SU-DHL-6 (cell line): Measurements from ENCODE around the gene FSIP2.

Experiments used
- H2AFZ ChIP-seq: fragments of 200-600 bp; sonication (generic); 2 replicates; pipeline ENCODE4 v1.6.1; 2014; ENCODE audit warnings: low read depth, mild to moderate bottlenecking, moderate library complexity, mixed read lengths, antibody characterized with exemption, low read length; ENCODE audit not compliant: severe bottlenecking
- H3F3A ChIP-seq: fragments of 200-600 bp; shearing (Covaris generic); 2 replicates; pipeline ENCODE4 v1.6.0; 2016; ENCODE audit warnings: antibody characterized with exemption, mild to moderate bottlenecking; ENCODE audit not compliant: insufficient read depth
- H3K27ac ChIP-seq: fragments of 200-600 bp; sonication (generic); 2 replicates; pipeline ENCODE4 v1.5.1; 2016; ENCODE audit warnings: low read depth, mild to moderate bottlenecking, low read length, moderate library complexity, mixed read lengths
- H3K27me3 ChIP-seq: fragments of 200-600 bp; sonication (generic), shearing (Covaris generic); 2 replicates; pipeline ENCODE4 v1.6.0; 2014; ENCODE audit warnings: mild to moderate bottlenecking, low read length
- H3K36me3 ChIP-seq: fragments of 200-600 bp; sonication (generic); 2 replicates; pipeline ENCODE4 v1.6.1; 2014; ENCODE audit warnings: mild to moderate bottlenecking, low read length, mixed read lengths
- H3K4me2 ChIP-seq: fragments of 300-600, 200-600 bp; shearing (Covaris generic), sonication (generic); 2 replicates; pipeline ENCODE4 v1.6.0; 2014; ENCODE audit warnings: low read length, low read depth, mild to moderate bottlenecking; ENCODE audit not compliant: poor library complexity, severe bottlenecking
- H3K4me3 ChIP-seq: fragments of 200-600 bp; sonication (generic); 2 replicates; pipeline ENCODE4 v1.5.1; 2014; ENCODE audit warnings: antibody characterized with exemption, low read length, mild to moderate bottlenecking, mixed read lengths; ENCODE audit not compliant: insufficient read depth, poor library complexity, severe bottlenecking
- H3K79me2 ChIP-seq: fragments of 200-600 bp; sonication (generic); 2 replicates; pipeline ENCODE4 v1.6.1; 2014; ENCODE audit warnings: mild to moderate bottlenecking, low read length, moderate library complexity; ENCODE audit not compliant: insufficient read depth
- H3K9ac ChIP-seq: fragments of 200-600 bp; sonication (generic); 2 replicates; pipeline ENCODE4 v1.7.0; 2014; ENCODE audit warnings: mild to moderate bottlenecking, low read length
- H3K9me2 ChIP-seq: fragments of 200-600 bp; sonication (generic); replicated peaks from 2 replicates; pipeline ENCODE4 v1.6.1; 2014; ENCODE audit warnings: low read length; ENCODE audit not compliant: insufficient read depth
- H3K9me3 ChIP-seq: fragments of 200-600 bp; sonication (generic); 2 replicates; pipeline ENCODE4 v1.6.1; 2014; ENCODE audit warnings: low read length, mixed read lengths; ENCODE audit not compliant: insufficient read depth
- H4K20me1 ChIP-seq: fragments of 200-600 bp; sonication (generic); 2 replicates; pipeline ENCODE4 v1.6.1; 2014; ENCODE audit warnings: low read depth, mild to moderate bottlenecking, antibody characterized with exemption, low read length, moderate library complexity, mixed read lengths
- CTCF ChIP-seq: fragments of 200-600 bp; sonication (generic); IDR thresholded peaks from one replicate; pipeline ENCODE4 v1.5.1; 2017; ENCODE audit warnings: antibody characterized with exemption, mild to moderate bottlenecking, low read length, moderate library complexity; ENCODE audit not compliant: insufficient read depth, poor library complexity, severe bottlenecking
- EZH2phosphoT487 ChIP-seq: fragments of 200-600 bp; sonication (generic), shearing (Covaris generic); conservative IDR thresholded peaks from 2 replicates; pipeline ENCODE4 v1.6.1; 2018; ENCODE audit warnings: mild to moderate bottlenecking, antibody characterized with exemption, low read length, moderate library complexity, mixed read lengths

Gene FSIP2

GRCh38 chr2:185817991-185818390 is 79.4 kb downstream of the FSIP2 start:
- TF ChIP-seq CTCF (no peak), EZH2phosphoT487 (no peak)
- H3K9ac ChIP-seq: no peak overlapping the region
- H4K20me1 ChIP-seq: no peaks in the 10 kb centered on the region
- no peaks in the 10 kb centered on the region for H3K9me3 ChIP-seq
- H3K4me3 ChIP-seq: no peak overlapping the region
- no peaks in the 10 kb centered on the region for H3K79me2 ChIP-seq
- H3K9me2 ChIP-seq: no peaks in the 10 kb centered on the region
- H3K27me3 ChIP-seq: no peaks in the 10 kb centered on the region
- H2AFZ ChIP-seq: no peak overlapping the region
- H3K36me3 ChIP-seq: no peaks in the 10 kb centered on the region
- H3K27ac ChIP-seq: no peak overlapping the region
- H3K4me2 ChIP-seq: no peak overlapping the region
- H3F3A ChIP-seq: no peaks in the 10 kb centered on the region

GRCh38 chr2:185821467-185821866 is 82.9 kb downstream of the FSIP2 start:
- no peaks in the 10 kb centered on the region for H4K20me1 ChIP-seq
- H3K36me3 ChIP-seq: no peaks in the 10 kb centered on the region
- no peaks in the 10 kb centered on the region for H3K27me3 ChIP-seq
- no peak overlapping the region for H3K9ac ChIP-seq
- no peak for TF ChIP-seq CTCF
- no peak for TF ChIP-seq EZH2phosphoT487
- H3K79me2 ChIP-seq: no peaks in the 10 kb centered on the region
- no peak overlapping the region for H3K4me3 ChIP-seq
- no peak overlapping the region for H2AFZ ChIP-seq
- no peak overlapping the region for H3K4me2 ChIP-seq
- no peaks in the 10 kb centered on the region; the same call in 1 of the 2 replicates for H3K9me3 ChIP-seq
- no peaks in the 10 kb centered on the region for H3F3A ChIP-seq
- no peak overlapping the region for H3K27ac ChIP-seq
- no peaks in the 10 kb centered on the region for H3K9me2 ChIP-seq

GRCh38 chr2:185823773-185824172 is 85.2 kb downstream of the FSIP2 start:
- H3F3A ChIP-seq: no peaks in the 10 kb centered on the region
- H3K4me3 ChIP-seq: no peak overlapping the region
- H3K27ac ChIP-seq: no peak overlapping the region
- no peaks in the 10 kb centered on the region for H3K79me2 ChIP-seq
- no peaks in the 10 kb centered on the region; the same call in 1 of the 2 replicates for H3K9me3 ChIP-seq
- no peak for TF ChIP-seq CTCF
- TF ChIP-seq EZH2phosphoT487: no peak
- H3K27me3 ChIP-seq: no peaks in the 10 kb centered on the region
- no peak overlapping the region for H3K4me2 ChIP-seq
- no peaks in the 10 kb centered on the region for H3K9me2 ChIP-seq
- H3K36me3 ChIP-seq: no peaks in the 10 kb centered on the region
- H3K9ac ChIP-seq: no peak overlapping the region
- no peak overlapping the region for H2AFZ ChIP-seq
- H4K20me1 ChIP-seq: no peaks in the 10 kb centered on the region

- Histone ChIP-seq H3K9me2 (no peaks in the 10 kb centered on the region), H3K79me2 (no peaks in the 10 kb centered on the region), H2AFZ (no peak overlapping the region), H3K27ac (no peak overlapping the region), H3K4me3 (no peak overlapping the region), H3F3A (no peaks in the 10 kb centered on the region), H3K27me3 (no peaks in the 10 kb centered on the region), H3K4me2 (no peak overlapping the region), H4K20me1 (no peaks in the 10 kb centered on the region), H3K36me3 (no peaks in the 10 kb centered on the region), H3K9me3 (no peaks in the 10 kb centered on the region; the same call in 1 of the 2 replicates), H3K9ac (no peak overlapping the region)
- TF ChIP-seq CTCF (no peak), EZH2phosphoT487 (no peak)
Observed at GRCh38 chr2:185825557-185825956, 87.0 kb downstream of the FSIP2 start.
